Karpas-422 (cell line): ENCODE results near the gene HMGN2. TPM values are rescaled to one million over a fixed set of nuclear protein-coding genes. Genes with fewer than 3 reads are reported as not detected.

ENCODE experiments used
- DNase-seq: peaks from one replicate; pipeline ENCODE4 v3.0.0-alpha.2; 2015
- H2AFZ ChIP-seq: fragments of 200-600 bp; sonication (generic); 2 replicates; pipeline ENCODE4 v1.6.1; 2014; ENCODE audit warnings: antibody characterized with exemption, low read length, mixed read lengths
- H3K27ac ChIP-seq: fragments of 200-600 bp; sonication (generic); 2 replicates; pipeline ENCODE4 v1.5.1; 2014; ENCODE audit warnings: mild to moderate bottlenecking, low read length, moderate library complexity
- H3K27me3 ChIP-seq: fragments of 200-600 bp; sonication (generic); 2 replicates; pipeline ENCODE4 v1.6.1; 2014; ENCODE audit warnings: low read length, mixed read lengths
- H3K36me3 ChIP-seq: fragments of 200-600 bp; sonication (generic); 2 replicates; pipeline ENCODE4 v1.6.1; 2014; ENCODE audit warnings: low read length, mixed read lengths; ENCODE audit not compliant: insufficient read depth
- H3K4me1 ChIP-seq: fragments of 200-600 bp; sonication (generic); 2 replicates; pipeline ENCODE4 v1.6.1; 2014; ENCODE audit warnings: mild to moderate bottlenecking, low read length, mixed read lengths
- H3K4me2 ChIP-seq: fragments of 200-600 bp; sonication (generic); 2 replicates; pipeline ENCODE4 v1.6.1; 2014; ENCODE audit warnings: low read length, low read depth, mild to moderate bottlenecking; ENCODE audit not compliant: poor library complexity, severe bottlenecking
- H3K4me3 ChIP-seq: fragments of 200-600 bp; sonication (generic); 2 replicates; pipeline ENCODE4 v1.5.1; 2014; ENCODE audit warnings: mild to moderate bottlenecking, antibody characterized with exemption, low read length, mixed read lengths
- H3K79me2 ChIP-seq: fragments of 200-600 bp; sonication (generic); 2 replicates; pipeline ENCODE4 v1.6.1; 2014; ENCODE audit warnings: mild to moderate bottlenecking, low read length, mixed read lengths
- H3K9ac ChIP-seq: fragments of 200-600 bp; sonication (generic); 2 replicates; pipeline ENCODE4 v1.6.0; 2014; ENCODE audit warnings: low read length
- H3K9me2 ChIP-seq: fragments of 200-600 bp; sonication (generic), shearing (Covaris generic); replicated peaks from 2 replicates; pipeline ENCODE4 v1.6.0; 2014; ENCODE audit warnings: mild to moderate bottlenecking, low read length, moderate library complexity; ENCODE audit not compliant: insufficient read depth
- H3K9me3 ChIP-seq: fragments of 300-700, 200-600 bp; sonication (generic); 2 replicates; pipeline ENCODE4 v1.6.1; 2014; ENCODE audit warnings: low read length, mixed read lengths
- H4K20me1 ChIP-seq: fragments of 200-600 bp; sonication (generic); 2 replicates; pipeline ENCODE4 v1.6.1; 2014; ENCODE audit warnings: mild to moderate bottlenecking, antibody characterized with exemption, low read length, low read depth; ENCODE audit not compliant: insufficient read depth
- total RNA-seq: library from RNA; depleted of rRNA; stranded (reverse); fragments of >200 nt; shearing (Covaris generic); gene quantifications from 2 replicates; pipeline ENCODE4 v1.2.3, GENCODE V29; 2014; ENCODE audit warnings: low replicate concordance

Gene HMGN2
- total RNA-seq, 1 experiment from 2014 or later = 515 TPM

DNA sequence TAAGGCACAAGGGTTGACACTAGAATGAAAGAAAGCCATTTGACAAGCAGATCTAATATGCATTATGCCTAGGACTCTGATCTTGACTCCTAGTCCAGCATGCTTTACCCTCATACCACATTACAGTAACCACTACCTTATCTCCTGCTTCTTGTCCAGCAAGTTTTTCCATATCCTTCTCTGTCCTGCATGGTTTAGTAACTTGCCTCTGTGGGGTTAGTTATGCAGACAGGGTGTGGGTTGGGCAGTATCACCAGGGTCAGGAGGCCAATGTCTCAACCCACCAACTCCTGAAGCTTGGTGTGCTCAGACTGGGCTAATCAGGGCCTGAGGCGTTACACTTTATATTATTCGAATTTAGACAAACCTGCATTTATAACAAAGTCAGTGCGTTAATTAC lies 21.3 kb upstream of the HMGN2 start:
- no peak overlapping the region for H3K4me3 ChIP-seq
- H3K4me1 ChIP-seq = no peaks in the 10 kb centered on the region
- no peaks in the 10 kb centered on the region for H3K9me2 ChIP-seq
- no peak for DNase-seq
- no peak overlapping the region for H3K4me2 ChIP-seq
- H3K27ac ChIP-seq = no peak overlapping the region
- no peak overlapping the region for H2AFZ ChIP-seq
- no peaks in the 10 kb centered on the region for H3K9me3 ChIP-seq
- no peaks in the 10 kb centered on the region for H3K27me3 ChIP-seq
- H3K79me2 ChIP-seq = no peaks in the 10 kb centered on the region
- H3K36me3 ChIP-seq = peaks cover 6% of the 10 kb centered on the region; the same call in 1 of the 2 replicates
- H4K20me1 ChIP-seq = no peaks in the 10 kb centered on the region
- H3K9ac ChIP-seq = no peak overlapping the region

DNA sequence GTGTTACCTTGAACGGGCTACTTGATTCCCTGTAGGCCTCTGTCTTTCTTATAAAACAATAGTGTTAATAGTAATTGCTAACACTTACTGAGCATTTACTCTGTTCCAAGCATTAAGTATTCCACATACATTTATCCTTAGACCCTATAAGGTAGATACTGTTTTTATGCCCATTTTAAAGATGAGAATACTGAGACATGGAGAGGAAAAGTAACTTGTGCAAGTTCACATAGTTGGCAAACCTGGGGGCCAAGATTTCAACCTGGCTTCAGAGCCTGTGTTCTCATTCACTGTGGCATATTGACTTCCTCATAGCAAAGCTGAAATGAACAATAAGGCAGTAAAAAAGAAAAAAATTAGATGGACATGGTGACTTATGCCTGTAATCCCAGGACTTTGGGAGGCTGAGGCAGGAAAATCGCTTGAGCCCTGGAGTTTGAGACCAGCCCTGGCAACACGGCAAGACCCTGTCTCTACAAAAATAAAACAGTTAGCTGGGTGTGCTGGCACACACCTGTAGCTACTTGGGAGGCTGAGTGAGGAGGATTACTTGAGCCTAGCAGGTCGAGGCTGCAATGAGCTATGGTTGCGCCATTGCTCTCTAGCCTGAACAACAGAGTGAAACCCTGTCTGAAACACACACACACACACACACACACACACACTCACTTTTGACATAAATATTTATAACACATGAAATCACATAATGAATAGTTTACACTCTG lies 19.6 kb upstream of the HMGN2 start:
- Histone ChIP-seq H3K4me1 (no peaks in the 10 kb centered on the region), H3K79me2 (no peaks in the 10 kb centered on the region), H4K20me1 (no peaks in the 10 kb centered on the region), H3K9me2 (no peaks in the 10 kb centered on the region), H3K9ac (no peak overlapping the region), H3K4me3 (no peak overlapping the region), H3K27me3 (no peaks in the 10 kb centered on the region), H2AFZ (no peak overlapping the region), H3K36me3 (peaks cover 7% of the 10 kb centered on the region; the same call in 1 of the 2 replicates), H3K4me2 (no peak overlapping the region), H3K27ac (no peak overlapping the region), H3K9me3 (no peaks in the 10 kb centered on the region)
- DNase-seq = no peak

DNA sequence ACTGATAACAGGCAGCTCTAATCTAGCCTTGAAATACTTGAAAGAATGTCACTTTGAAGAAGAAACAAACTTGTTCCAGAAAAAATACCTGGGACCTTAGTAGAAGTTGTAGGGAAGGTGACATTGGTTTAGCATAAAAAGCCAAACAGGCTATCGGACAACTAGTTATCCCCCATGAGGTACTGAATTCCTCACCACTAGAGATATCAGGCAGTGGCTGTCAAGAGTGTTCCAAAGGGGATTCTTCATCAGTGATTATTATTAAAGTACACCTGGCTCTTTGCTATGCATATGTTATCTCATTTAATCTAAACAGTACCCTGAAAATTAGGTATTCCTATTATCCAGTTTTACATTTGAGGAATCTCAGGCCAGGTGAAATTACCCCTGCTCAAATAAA lies 13.1 kb upstream of the HMGN2 start:
- H3K4me1 ChIP-seq = no peaks in the 10 kb centered on the region
- no peaks in the 10 kb centered on the region for H3K9me2 ChIP-seq
- no peaks in the 10 kb centered on the region for H3K79me2 ChIP-seq
- no peak overlapping the region for H2AFZ ChIP-seq
- no peaks in the 10 kb centered on the region for H3K27me3 ChIP-seq
- H4K20me1 ChIP-seq = no peaks in the 10 kb centered on the region
- no peak overlapping the region for H3K27ac ChIP-seq
- H3K4me3 ChIP-seq = no peak overlapping the region
- no peak overlapping the region for H3K4me2 ChIP-seq
- peaks cover 17% of the 10 kb centered on the region; the same call in 1 of the 2 replicates for H3K36me3 ChIP-seq
- no peaks in the 10 kb centered on the region for H3K9me3 ChIP-seq
- no peak for DNase-seq
- no peak overlapping the region for H3K9ac ChIP-seq

DNA sequence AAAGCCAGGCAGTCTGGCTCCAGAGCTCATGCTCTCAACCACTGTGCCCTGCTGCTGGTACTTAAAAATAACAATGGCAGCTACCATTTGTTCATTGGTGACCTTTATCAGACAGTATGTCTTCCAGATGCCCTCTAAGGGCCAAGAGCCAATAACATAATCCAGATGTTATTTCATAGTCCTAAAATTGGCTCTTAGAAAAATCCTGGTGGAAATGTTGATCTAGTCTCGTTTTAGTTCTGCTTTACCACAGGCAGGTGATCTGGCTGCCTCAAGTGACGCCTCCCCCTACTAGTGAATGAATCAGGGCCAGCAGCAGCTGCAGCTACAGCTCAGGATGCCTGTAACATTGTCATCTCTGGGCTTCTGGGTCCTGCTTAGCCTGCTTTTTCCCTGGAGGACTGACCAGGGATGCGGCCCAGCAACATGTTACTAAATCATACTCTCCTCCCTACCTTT lies 12.6 kb upstream of the HMGN2 start:
- Histone ChIP-seq H3K79me2 (no peaks in the 10 kb centered on the region), H4K20me1 (no peaks in the 10 kb centered on the region), H3K9ac (no peak overlapping the region), H3K36me3 (peaks cover 22% of the 10 kb centered on the region; the same call in 1 of the 2 replicates), H3K9me3 (no peaks in the 10 kb centered on the region), H3K4me3 (no peak overlapping the region), H2AFZ (no peak overlapping the region), H3K4me1 (no peaks in the 10 kb centered on the region), H3K27ac (no peak overlapping the region), H3K27me3 (no peaks in the 10 kb centered on the region), H3K9me2 (no peaks in the 10 kb centered on the region), H3K4me2 (no peak overlapping the region)
- no peak for DNase-seq

DNA sequence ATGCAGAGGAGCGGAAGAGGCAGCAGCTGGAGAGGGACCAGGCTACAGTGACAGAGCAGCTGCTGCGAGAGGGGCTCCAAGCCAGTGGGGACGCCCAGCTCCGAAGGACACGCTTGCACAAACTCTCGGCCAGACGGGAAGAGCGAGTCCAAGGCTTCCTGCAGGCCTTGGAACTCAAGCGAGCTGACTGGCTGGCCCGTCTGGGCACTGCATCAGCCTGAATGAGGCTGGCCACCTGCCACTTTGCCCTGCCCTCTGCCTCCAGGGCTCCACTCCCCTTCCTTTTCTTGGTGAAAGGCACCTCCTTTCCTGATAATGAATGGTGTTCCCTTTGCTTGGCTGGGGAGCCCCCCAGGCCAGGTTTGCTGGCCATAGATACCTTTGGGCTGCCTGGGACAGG lies 3.3 kb upstream of the HMGN2 start:
- no peak overlapping the region for H3K4me3 ChIP-seq

DNA sequence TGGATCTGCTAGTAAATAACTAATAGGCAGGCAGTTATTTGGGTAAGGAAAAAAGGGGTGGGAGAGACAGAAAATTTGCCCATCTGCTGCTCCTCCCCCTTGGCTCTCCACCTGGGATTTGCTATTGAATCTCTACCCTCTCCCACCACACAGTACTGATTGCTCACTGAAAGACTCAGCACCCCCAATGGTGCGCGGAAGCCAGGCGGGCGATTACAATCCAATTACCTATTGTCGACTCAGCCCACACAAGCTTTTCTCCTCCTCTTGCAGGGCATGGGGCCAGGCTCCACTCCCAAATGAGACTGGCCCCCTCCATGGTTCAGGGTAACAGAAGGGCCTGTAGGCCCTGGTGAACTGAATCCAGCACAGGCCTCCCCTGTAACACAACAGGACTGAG lies 2.7 kb upstream of the HMGN2 start:
- H3K4me1 ChIP-seq = peaks cover 23% of the 10 kb centered on the region
- H3K9me2 ChIP-seq = no peaks in the 10 kb centered on the region
- no peaks in the 10 kb centered on the region for H3K27me3 ChIP-seq
- H3K27ac ChIP-seq = no peak overlapping the region
- H2AFZ ChIP-seq = no peak overlapping the region
- H3K4me3 ChIP-seq = no peak overlapping the region
- peaks cover 31% of the 10 kb centered on the region for H3K36me3 ChIP-seq
- no peaks in the 10 kb centered on the region for H3K9me3 ChIP-seq
- peaks cover 18% of the 10 kb centered on the region for H4K20me1 ChIP-seq
- no peak overlapping the region for H3K9ac ChIP-seq
- H3K4me2 ChIP-seq = no peak overlapping the region
- H3K79me2 ChIP-seq = peaks cover 11% of the 10 kb centered on the region
- DNase-seq = no peak

More for the DNA sequence above, 3.3 kb upstream of the HMGN2 start:
- Histone ChIP-seq H3K9ac (no peak overlapping the region), H3K79me2 (peaks cover 9% of the 10 kb centered on the region), H3K4me1 (peaks cover 18% of the 10 kb centered on the region), H3K36me3 (peaks cover 29% of the 10 kb centered on the region), H3K9me3 (no peaks in the 10 kb centered on the region), H2AFZ (no peak overlapping the region), H3K27ac (no peak overlapping the region), H3K4me2 (no peak overlapping the region), H3K27me3 (no peaks in the 10 kb centered on the region), H4K20me1 (peaks cover 13% of the 10 kb centered on the region), H3K9me2 (no peaks in the 10 kb centered on the region)
- DNase-seq = no peak

DNA sequence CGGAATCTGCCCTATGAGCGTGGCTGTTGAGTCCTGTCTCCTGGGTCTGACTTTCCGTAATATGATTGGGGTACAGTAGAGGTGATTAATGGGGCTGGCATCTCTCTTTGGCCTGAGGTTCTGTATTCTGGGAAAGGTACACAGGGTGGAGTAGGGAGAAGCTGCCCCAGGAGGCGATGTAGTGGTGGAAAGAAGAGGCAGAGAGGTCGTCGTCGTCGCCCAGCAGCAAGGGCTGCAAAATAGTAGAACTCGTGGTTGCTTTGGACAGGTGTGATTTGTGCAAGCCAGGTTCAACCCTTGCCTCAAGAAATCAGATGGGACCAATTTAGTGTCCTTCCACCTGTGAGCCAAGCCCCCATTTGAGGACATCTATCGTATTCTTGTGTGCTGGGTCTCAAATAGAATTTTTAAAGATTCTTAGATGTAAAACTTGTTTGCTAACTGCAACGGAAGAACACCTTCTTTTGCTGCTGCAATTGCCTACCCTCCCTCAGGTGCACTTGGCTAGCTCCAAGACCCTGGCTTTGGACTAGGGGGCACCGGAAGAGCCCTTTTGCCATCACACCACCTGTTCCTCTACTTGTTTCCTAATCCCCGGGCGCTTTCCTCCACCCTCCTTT lies 1.3 kb upstream of the HMGN2 start:
- Histone ChIP-seq H3K4me3 (peak overlapping the region; percentile 72), H3K36me3 (peaks cover 37% of the 10 kb centered on the region), H3K4me2 (peak overlapping the region; percentile 93), H3K27ac (no peak overlapping the region), H3K9me3 (no peaks in the 10 kb centered on the region), H3K27me3 (no peaks in the 10 kb centered on the region), H3K9ac (peak overlapping the region; percentile 99), H3K4me1 (peaks cover 23% of the 10 kb centered on the region), H4K20me1 (peaks cover 22% of the 10 kb centered on the region), H3K9me2 (no peaks in the 10 kb centered on the region), H3K79me2 (peaks cover 11% of the 10 kb centered on the region), H2AFZ (no peak overlapping the region)
- DNase-seq = peak; percentile 54

DNA sequence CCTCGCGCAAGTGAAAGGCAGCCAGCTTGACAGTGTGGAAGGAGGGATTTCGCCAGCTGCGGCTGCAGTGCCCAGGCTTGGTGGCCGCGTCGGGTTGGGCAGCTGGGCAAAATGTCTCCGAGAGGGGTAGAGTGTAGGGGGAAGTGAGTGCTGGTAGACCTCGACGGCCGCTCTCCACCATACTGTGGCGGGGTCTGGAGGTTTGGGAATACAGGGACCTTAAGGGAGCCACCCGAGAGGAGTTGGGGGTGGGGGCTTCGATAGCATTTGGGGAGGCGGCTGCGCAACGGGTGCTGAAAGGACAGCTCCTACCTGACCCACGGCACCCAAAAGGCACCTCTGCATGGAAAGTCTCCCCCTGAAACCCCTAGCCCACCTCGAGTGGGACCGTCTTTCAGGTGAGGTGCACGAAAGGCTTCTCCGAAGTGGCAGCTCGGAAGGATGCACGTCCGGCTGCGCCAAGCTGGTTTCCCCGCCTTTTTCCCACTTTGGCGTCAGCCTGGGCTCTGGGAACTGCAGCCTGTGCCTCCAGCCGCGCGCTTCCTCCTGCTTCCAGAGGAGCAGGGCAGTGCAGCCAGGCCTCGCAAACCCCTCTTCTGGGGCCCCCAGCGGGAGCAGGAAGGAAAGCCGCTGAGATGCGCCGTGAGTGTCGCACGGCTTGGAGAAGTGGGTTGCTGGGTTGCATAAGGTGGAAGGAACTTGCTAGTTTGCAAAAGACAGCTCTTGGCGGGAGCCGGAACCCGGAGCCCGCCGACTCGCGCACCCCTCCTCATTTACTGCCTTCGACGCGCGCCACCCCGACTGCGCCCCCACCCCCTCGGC lies 531 bp upstream of the HMGN2 start:
- Histone ChIP-seq H3K27me3 (no peaks in the 10 kb centered on the region), H3K79me2 (peaks cover 11% of the 10 kb centered on the region), H3K4me1 (peaks cover 23% of the 10 kb centered on the region), H3K27ac (peak overlapping the region; percentile 19; the same call in 1 of the 2 replicates), H2AFZ (peak overlapping the region; percentile 48; the same call in 1 of the 2 replicates), H3K9me2 (no peaks in the 10 kb centered on the region), H3K9ac (peak overlapping the region; percentile 99), H3K9me3 (no peaks in the 10 kb centered on the region), H4K20me1 (peaks cover 29% of the 10 kb centered on the region), H3K36me3 (peaks cover 39% of the 10 kb centered on the region), H3K4me2 (peak overlapping the region; percentile 93), H3K4me3 (peak overlapping the region; percentile 72)
- DNase-seq = peak; percentile 74
